ENCODE measurements around the gene KCTD2. TPM values are rescaled to one million over a fixed set of nuclear protein-coding genes. Genes with fewer than 3 reads are reported as not detected.

The KCTD2 gene
- total and polyA plus RNA-seq, 9 of the 15 experiments (the other 6 are each of a cell fraction or from before 2014, with no cell fraction given): 1.7 to 32.9 (median 15.8) TPM

DNA sequence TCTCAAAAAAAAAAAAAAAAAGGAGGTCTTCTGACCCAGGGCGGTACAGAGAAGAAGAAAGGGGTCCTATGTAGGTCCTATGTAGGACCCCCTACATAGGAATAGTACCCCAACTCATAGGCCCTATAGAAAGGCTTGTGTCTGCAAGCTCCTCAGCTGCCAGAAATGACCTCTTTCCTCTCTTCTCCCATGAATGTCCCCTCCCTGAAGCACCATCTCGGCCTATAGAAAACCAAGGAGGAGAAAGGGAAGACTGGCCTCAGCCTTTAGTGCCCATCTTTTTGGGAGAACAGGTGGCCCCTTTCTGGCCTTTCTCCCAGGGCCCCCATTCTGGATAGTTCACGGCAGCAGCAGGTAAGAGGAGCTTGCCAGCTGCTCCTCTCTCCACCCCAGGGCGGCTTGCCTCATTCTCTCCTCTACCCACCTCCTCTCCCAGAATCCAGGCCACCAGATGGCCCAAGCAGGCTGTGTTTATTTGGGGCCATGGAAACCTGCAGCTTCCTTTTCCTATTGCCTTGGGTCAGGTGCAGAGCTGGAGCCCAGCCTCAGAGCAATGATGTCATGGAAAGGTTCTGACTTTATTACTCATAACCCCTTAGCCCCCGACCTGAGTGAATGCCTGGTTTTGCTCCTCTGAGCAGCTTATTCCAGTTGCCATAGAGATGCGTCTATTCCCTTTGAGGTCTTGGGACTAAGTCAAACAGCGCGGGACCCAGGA is 36.2 kb upstream of the KCTD2 start (continued):
- TF ChIP-seq, protein P1, sequence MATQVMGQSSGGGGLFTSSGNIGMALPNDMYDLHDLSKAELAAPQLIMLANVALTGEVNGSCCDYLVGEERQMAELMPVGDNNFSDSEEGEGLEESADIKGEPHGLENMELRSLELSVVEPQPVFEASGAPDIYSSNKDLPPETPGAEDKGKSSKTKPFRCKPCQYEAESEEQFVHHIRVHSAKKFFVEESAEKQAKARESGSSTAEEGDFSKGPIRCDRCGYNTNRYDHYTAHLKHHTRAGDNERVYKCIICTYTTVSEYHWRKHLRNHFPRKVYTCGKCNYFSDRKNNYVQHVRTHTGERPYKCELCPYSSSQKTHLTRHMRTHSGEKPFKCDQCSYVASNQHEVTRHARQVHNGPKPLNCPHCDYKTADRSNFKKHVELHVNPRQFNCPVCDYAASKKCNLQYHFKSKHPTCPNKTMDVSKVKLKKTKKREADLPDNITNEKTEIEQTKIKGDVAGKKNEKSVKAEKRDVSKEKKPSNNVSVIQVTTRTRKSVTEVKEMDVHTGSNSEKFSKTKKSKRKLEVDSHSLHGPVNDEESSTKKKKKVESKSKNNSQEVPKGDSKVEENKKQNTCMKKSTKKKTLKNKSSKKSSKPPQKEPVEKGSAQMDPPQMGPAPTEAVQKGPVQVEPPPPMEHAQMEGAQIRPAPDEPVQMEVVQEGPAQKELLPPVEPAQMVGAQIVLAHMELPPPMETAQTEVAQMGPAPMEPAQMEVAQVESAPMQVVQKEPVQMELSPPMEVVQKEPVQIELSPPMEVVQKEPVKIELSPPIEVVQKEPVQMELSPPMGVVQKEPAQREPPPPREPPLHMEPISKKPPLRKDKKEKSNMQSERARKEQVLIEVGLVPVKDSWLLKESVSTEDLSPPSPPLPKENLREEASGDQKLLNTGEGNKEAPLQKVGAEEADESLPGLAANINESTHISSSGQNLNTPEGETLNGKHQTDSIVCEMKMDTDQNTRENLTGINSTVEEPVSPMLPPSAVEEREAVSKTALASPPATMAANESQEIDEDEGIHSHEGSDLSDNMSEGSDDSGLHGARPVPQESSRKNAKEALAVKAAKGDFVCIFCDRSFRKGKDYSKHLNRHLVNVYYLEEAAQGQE (IDR thresholded peaks at IDR 0.05; ENCODE audit: borderline replicate concordance): peak; percentile 25; the same call in 1 of the 2 replicates
- TF ChIP-seq, protein P1 (CRISPR knock-in tag; IDR thresholded peaks at IDR 0.05; ENCODE audit: low read depth): no peak
- TF ChIP-seq, protein P2, sequence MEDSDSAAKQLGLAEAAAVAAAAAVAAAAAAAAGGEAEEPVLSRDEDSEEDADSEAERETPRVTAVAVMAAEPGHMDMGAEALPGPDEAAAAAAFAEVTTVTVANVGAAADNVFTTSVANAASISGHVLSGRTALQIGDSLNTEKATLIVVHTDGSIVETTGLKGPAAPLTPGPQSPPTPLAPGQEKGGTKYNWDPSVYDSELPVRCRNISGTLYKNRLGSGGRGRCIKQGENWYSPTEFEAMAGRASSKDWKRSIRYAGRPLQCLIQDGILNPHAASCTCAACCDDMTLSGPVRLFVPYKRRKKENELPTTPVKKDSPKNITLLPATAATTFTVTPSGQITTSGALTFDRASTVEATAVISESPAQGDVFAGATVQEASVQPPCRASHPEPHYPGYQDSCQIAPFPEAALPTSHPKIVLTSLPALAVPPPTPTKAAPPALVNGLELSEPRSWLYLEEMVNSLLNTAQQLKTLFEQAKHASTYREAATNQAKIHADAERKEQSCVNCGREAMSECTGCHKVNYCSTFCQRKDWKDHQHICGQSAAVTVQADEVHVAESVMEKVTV (CRISPR knock-in tag; IDR thresholded peaks at IDR 0.05): no peak
- TF ChIP-seq DDX20 (tag; IDR thresholded peaks at IDR 0.05; ENCODE audit: low read depth): no peak
- no peak for TF ChIP-seq KLF1 (tag; IDR thresholded peaks at IDR 0.05)
- TF ChIP-seq RFX1 (IDR thresholded peaks at IDR 0.05): peak; percentile 67
- no peak for TF ChIP-seq NFYB (IDR thresholded peaks at IDR 0.05; ENCODE audit: extremely low read depth, insufficient read length)
- TF ChIP-seq, protein P3, sequence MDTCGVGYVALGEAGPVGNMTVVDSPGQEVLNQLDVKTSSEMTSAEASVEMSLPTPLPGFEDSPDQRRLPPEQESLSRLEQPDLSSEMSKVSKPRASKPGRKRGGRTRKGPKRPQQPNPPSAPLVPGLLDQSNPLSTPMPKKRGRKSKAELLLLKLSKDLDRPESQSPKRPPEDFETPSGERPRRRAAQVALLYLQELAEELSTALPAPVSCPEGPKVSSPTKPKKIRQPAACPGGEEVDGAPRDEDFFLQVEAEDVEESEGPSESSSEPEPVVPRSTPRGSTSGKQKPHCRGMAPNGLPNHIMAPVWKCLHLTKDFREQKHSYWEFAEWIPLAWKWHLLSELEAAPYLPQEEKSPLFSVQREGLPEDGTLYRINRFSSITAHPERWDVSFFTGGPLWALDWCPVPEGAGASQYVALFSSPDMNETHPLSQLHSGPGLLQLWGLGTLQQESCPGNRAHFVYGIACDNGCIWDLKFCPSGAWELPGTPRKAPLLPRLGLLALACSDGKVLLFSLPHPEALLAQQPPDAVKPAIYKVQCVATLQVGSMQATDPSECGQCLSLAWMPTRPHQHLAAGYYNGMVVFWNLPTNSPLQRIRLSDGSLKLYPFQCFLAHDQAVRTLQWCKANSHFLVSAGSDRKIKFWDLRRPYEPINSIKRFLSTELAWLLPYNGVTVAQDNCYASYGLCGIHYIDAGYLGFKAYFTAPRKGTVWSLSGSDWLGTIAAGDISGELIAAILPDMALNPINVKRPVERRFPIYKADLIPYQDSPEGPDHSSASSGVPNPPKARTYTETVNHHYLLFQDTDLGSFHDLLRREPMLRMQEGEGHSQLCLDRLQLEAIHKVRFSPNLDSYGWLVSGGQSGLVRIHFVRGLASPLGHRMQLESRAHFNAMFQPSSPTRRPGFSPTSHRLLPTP (IDR thresholded peaks at IDR 0.05; ENCODE audit: borderline replicate concordance, extremely low read depth, insufficient read length): no peak
- TF ChIP-seq ZNF778 (CRISPR knock-in tag; IDR thresholded peaks at IDR 0.05): no peak
- no peak for TF ChIP-seq ZNF253 (CRISPR knock-in tag; conservative IDR thresholded peaks at IDR 0.05)
- no peak for TF ChIP-seq NCOA2 (IDR thresholded peaks at IDR 0.05; ENCODE audit: partially characterized antibody in 2 of 2)
- TF ChIP-seq, protein P4, sequence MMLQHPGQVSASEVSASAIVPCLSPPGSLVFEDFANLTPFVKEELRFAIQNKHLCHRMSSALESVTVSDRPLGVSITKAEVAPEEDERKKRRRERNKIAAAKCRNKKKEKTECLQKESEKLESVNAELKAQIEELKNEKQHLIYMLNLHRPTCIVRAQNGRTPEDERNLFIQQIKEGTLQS (IDR thresholded peaks at IDR 0.05): peak; percentile 68
- TF ChIP-seq, protein P4 (CRISPR knock-in tag; conservative IDR thresholded peaks at IDR 0.05): no peak
- TF ChIP-seq PPARD (CRISPR knock-in tag; IDR thresholded peaks at IDR 0.05): no peak
